ENCODE data around the gene CSDE1. TPM values are rescaled to one million over a fixed set of nuclear protein-coding genes. Genes with fewer than 3 reads are reported as not detected.
"Not testable (repeated sequence)": the region's sequence is repeated elsewhere in the genome, so short reads cannot be mapped to it uniquely, and the experiment has no call there.

The CSDE1 gene
- 451 TPM for polyA plus RNA-seq (2013, experiment 1 of 2)
- 450 TPM for polyA plus RNA-seq (2013, experiment 2 of 2)

DNA sequence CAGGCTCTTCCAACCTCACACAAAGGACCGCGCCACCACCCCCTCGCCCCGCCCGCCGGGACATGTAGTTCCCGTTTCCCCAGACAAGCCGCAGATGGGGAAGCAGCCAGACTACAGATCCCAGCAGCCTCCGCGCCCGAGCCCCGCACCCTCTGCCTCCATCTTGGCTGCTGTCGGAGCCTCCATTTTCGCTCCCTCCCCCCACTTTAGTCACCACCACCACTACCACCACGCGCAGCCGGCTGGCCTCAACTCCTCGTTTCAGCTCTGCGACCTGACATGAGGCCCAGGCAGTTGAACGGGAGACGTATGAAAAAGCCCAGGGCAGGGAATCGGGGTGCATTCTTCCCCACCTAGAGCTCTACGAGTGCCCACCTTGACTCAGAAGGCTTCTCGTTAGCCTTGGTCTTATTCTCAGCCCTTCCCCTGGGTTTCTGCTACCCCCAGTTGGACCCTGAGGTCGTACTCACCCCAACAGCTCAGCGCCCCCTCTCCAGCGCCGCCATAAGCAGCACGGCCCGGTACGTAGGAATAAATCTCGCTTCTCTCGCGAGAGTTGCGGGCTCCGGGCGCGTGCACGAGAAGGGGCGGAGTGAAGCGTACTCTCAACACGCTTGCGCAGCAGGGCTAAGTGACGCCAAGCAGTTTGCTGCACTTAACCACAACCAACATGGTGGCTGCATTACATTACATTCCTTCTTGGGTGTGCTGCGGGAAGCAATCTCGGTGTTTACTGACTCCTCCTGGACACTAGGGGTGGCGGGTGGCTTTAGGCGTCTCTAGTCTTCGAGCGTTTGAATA, at the start of gene CSDE1:
Gene CSDE1 (minus strand): TSS at position 530 of the 801 bp plus-strand sequence. CDS start 18,094 bp downstream, outside the sequence.
- peak within 1 kb of the TSS; percentile 96 for H3K27ac ChIP-seq (ENCODE audit: low read depth, low read length)
- peak within 1 kb of the TSS; percentile 100 for H3K56ac ChIP-seq (ENCODE audit: low read length)
- H3K79me1 ChIP-seq (ENCODE audit: low read length): peaks cover 3% of the 10 kb centered on the region
- no peaks in the 10 kb centered on the region for H3K27me3 ChIP-seq (ENCODE audit: insufficient read depth, low read length, poor library complexity)
- H3K4me3 ChIP-seq (ENCODE audit: low read length): peak within 1 kb of the TSS; percentile 99
- peak; percentile 100 for DNase-seq
- H4K5ac ChIP-seq (ENCODE audit: low read length): peak within 1 kb of the TSS; percentile 98
- peaks cover 47% of the 10 kb centered on the region for H3K79me2 ChIP-seq (ENCODE audit: control insufficient read depth, insufficient read depth, low read length)
- peaks cover 6% of the 10 kb centered on the region for H3K4me1 ChIP-seq (ENCODE audit: control insufficient read depth, low read depth, low read length)
- no peak within 1 kb of the TSS for H2BK120ac ChIP-seq (ENCODE audit: low read depth, low read length)
- H3K4me2 ChIP-seq (ENCODE audit: low read length): peak within 1 kb of the TSS; percentile 51
- peak within 1 kb of the TSS; percentile 100 for H2AK5ac ChIP-seq (ENCODE audit: low read length)
- peak within 1 kb of the TSS; percentile 99 for H2BK5ac ChIP-seq (ENCODE audit: low read length)
- peak within 1 kb of the TSS; percentile 98 for H3K4ac ChIP-seq (ENCODE audit: low read depth, low read length)
- no peak within 1 kb of the TSS for H2BK15ac ChIP-seq (replicated peaks; ENCODE audit: low read depth)
- H4K8ac ChIP-seq (ENCODE audit: low read depth, low read length): no peak within 1 kb of the TSS
- WGBS (ENCODE audit: extremely low coverage, insufficient coverage, low lambda C conversion rate): no CpG with 5 or more reads among the region's 50 CpGs
- no peak within 1 kb of the TSS for H3K23ac ChIP-seq (ENCODE audit: low read length)
- H3K9ac ChIP-seq (ENCODE audit: low read length): peak within 1 kb of the TSS; percentile 100
- H3K18ac ChIP-seq (ENCODE audit: low read length): peak within 1 kb of the TSS; percentile 85
- H3K36me3 ChIP-seq (ENCODE audit: control insufficient read depth, insufficient read depth, low read length): no peaks in the 10 kb centered on the region

GRCh38 chr1:114804449-114804848, 46.7 kb upstream of the CSDE1 start:
- not testable (repeated sequence) for H3K56ac ChIP-seq (ENCODE audit: low read length); H2BK15ac ChIP-seq (replicated peaks; ENCODE audit: low read depth); H3K4me2 ChIP-seq (ENCODE audit: low read length); H3K4me1 ChIP-seq (ENCODE audit: control insufficient read depth, low read depth, low read length); H4K8ac ChIP-seq (ENCODE audit: low read depth, low read length); H4K5ac ChIP-seq (ENCODE audit: low read length); H3K4me3 ChIP-seq (ENCODE audit: low read length); H2BK120ac ChIP-seq (ENCODE audit: low read depth, low read length); H3K27me3 ChIP-seq (ENCODE audit: insufficient read depth, low read length, poor library complexity); H3K9ac ChIP-seq (ENCODE audit: low read length); DNase-seq; H3K4ac ChIP-seq (ENCODE audit: low read depth, low read length); H3K79me1 ChIP-seq (ENCODE audit: low read length); H3K79me2 ChIP-seq (ENCODE audit: control insufficient read depth, insufficient read depth, low read length); H3K27ac ChIP-seq (ENCODE audit: low read depth, low read length); H2AK5ac ChIP-seq (ENCODE audit: low read length); H3K23ac ChIP-seq (ENCODE audit: low read length); H3K36me3 ChIP-seq (ENCODE audit: control insufficient read depth, insufficient read depth, low read length); H2BK5ac ChIP-seq (ENCODE audit: low read length); H3K18ac ChIP-seq (ENCODE audit: low read length)
- no CpG with 5 or more reads among the region's 33 CpGs for WGBS (ENCODE audit: extremely low coverage, insufficient coverage, low lambda C conversion rate)

GRCh38 chr1:114803001-114803400, 45.2 kb upstream of the CSDE1 start:
- Histone ChIP-seq H4K8ac (ENCODE audit: low read depth, low read length) (no peak overlapping the region), H3K18ac (ENCODE audit: low read length) (no peak overlapping the region), H3K27me3 (ENCODE audit: insufficient read depth, low read length, poor library complexity) (no peaks in the 10 kb centered on the region), H2AK5ac (ENCODE audit: low read length) (no peak overlapping the region), H2BK5ac (ENCODE audit: low read length) (no peak overlapping the region), H3K4me1 (ENCODE audit: control insufficient read depth, low read depth, low read length) (no peaks in the 10 kb centered on the region), H4K5ac (ENCODE audit: low read length) (no peak overlapping the region), H3K79me1 (ENCODE audit: low read length) (no peaks in the 10 kb centered on the region), H3K79me2 (ENCODE audit: control insufficient read depth, insufficient read depth, low read length) (no peaks in the 10 kb centered on the region), H3K4ac (ENCODE audit: low read depth, low read length) (no peak overlapping the region), H3K4me2 (ENCODE audit: low read length) (no peak overlapping the region), H3K36me3 (ENCODE audit: control insufficient read depth, insufficient read depth, low read length) (no peaks in the 10 kb centered on the region), H3K9ac (ENCODE audit: low read length) (no peak overlapping the region), H2BK120ac (ENCODE audit: low read depth, low read length) (no peak overlapping the region), H2BK15ac (replicated peaks; ENCODE audit: low read depth) (no peak overlapping the region), H3K23ac (ENCODE audit: low read length) (no peak overlapping the region), H3K27ac (ENCODE audit: low read depth, low read length) (no peak overlapping the region), H3K4me3 (ENCODE audit: low read length) (no peak overlapping the region), H3K56ac (ENCODE audit: low read length) (no peak overlapping the region)
- no CpG with 5 or more reads among the region's 3 CpGs for WGBS (ENCODE audit: extremely low coverage, insufficient coverage, low lambda C conversion rate)
- DNase-seq: no peak

DNA sequence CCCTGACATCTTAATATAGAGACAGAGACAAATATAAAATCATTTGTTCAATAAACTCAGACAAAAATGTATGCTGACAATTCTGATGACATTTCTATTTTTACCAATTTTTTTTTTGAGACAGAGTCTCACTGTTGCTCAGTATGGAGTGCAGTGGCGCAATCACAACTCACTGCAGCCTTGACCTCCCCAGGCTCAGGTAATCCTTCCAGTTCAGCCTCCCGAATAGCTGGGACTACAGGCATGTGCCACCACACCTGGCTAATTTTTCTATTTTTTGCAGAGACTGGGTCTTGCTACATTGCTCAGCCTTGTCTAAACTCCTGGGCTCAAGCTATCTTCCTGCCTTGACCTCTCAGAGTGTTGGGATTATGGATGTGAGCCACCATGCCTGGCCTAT, 36.3 kb upstream of the CSDE1 start:
- Histone ChIP-seq H3K4me2 (ENCODE audit: low read length) (no peak overlapping the region), H2BK5ac (ENCODE audit: low read length) (no peak overlapping the region), H3K27ac (ENCODE audit: low read depth, low read length) (no peak overlapping the region), H2BK120ac (ENCODE audit: low read depth, low read length) (no peak overlapping the region), H3K9ac (ENCODE audit: low read length) (no peak overlapping the region), H3K27me3 (ENCODE audit: insufficient read depth, low read length, poor library complexity) (no peaks in the 10 kb centered on the region), H3K4me3 (ENCODE audit: low read length) (no peak overlapping the region), H4K8ac (ENCODE audit: low read depth, low read length) (no peak overlapping the region), H3K36me3 (ENCODE audit: control insufficient read depth, insufficient read depth, low read length) (no peaks in the 10 kb centered on the region), H3K79me2 (ENCODE audit: control insufficient read depth, insufficient read depth, low read length) (no peaks in the 10 kb centered on the region), H2BK15ac (replicated peaks; ENCODE audit: low read depth) (no peak overlapping the region), H3K79me1 (ENCODE audit: low read length) (no peaks in the 10 kb centered on the region), H3K23ac (ENCODE audit: low read length) (no peak overlapping the region), H3K18ac (ENCODE audit: low read length) (no peak overlapping the region), H4K5ac (ENCODE audit: low read length) (no peak overlapping the region), H3K4me1 (ENCODE audit: control insufficient read depth, low read depth, low read length) (no peaks in the 10 kb centered on the region), H2AK5ac (ENCODE audit: low read length) (no peak overlapping the region), H3K56ac (ENCODE audit: low read length) (no peak overlapping the region), H3K4ac (ENCODE audit: low read depth, low read length) (no peak overlapping the region)
- whole genome bisulfite sequencing (ENCODE audit: extremely low coverage, insufficient coverage, low lambda C conversion rate): no CpG with 5 or more reads among the region's 2 CpGs
- DNase-seq: no peak

- not testable (repeated sequence) for H3K4me1 ChIP-seq (ENCODE audit: control insufficient read depth, low read depth, low read length); H3K36me3 ChIP-seq (ENCODE audit: control insufficient read depth, insufficient read depth, low read length); H3K4me2 ChIP-seq (ENCODE audit: low read length); H3K79me1 ChIP-seq (ENCODE audit: low read length); H3K4me3 ChIP-seq (ENCODE audit: low read length); H3K23ac ChIP-seq (ENCODE audit: low read length); H4K5ac ChIP-seq (ENCODE audit: low read length); H3K27ac ChIP-seq (ENCODE audit: low read depth, low read length); H2BK120ac ChIP-seq (ENCODE audit: low read depth, low read length); H4K8ac ChIP-seq (ENCODE audit: low read depth, low read length); H2BK15ac ChIP-seq (replicated peaks; ENCODE audit: low read depth); H2BK5ac ChIP-seq (ENCODE audit: low read length); H3K9ac ChIP-seq (ENCODE audit: low read length); H2AK5ac ChIP-seq (ENCODE audit: low read length); DNase-seq; H3K18ac ChIP-seq (ENCODE audit: low read length); H3K56ac ChIP-seq (ENCODE audit: low read length); H3K79me2 ChIP-seq (ENCODE audit: control insufficient read depth, insufficient read depth, low read length); H3K27me3 ChIP-seq (ENCODE audit: insufficient read depth, low read length, poor library complexity); H3K4ac ChIP-seq (ENCODE audit: low read depth, low read length)
- no CpG with 5 or more reads among the region's 25 CpGs for WGBS (ENCODE audit: extremely low coverage, insufficient coverage, low lambda C conversion rate)
Measured at GRCh38 chr1:114790581-114790980, 32.8 kb upstream of the CSDE1 start.
